HG02642 (cell line): ENCODE measurements around the gene SCGB1D1.
"Not testable (repeated sequence)": the region's sequence is repeated elsewhere in the genome, so short reads cannot be mapped to it uniquely, and the experiment has no call there.

Experiments used
- ATAC-seq: cut with Tn5 transposase; IDR thresholded peaks from one replicate; pipeline ENCODE4 v1.9.1; 2021; ENCODE audit warnings: mild to moderate bottlenecking; ENCODE audit not compliant: unreplicated experiment, poor library complexity

Gene SCGB1D1

GRCh38 chr11:62157603-62158002 is 32.4 kb upstream of the SCGB1D1 start:
- ATAC-seq: no peak

- no peak for ATAC-seq
Observed at GRCh38 chr11:62166371-62166770, 23.6 kb upstream of the SCGB1D1 start.

DNA sequence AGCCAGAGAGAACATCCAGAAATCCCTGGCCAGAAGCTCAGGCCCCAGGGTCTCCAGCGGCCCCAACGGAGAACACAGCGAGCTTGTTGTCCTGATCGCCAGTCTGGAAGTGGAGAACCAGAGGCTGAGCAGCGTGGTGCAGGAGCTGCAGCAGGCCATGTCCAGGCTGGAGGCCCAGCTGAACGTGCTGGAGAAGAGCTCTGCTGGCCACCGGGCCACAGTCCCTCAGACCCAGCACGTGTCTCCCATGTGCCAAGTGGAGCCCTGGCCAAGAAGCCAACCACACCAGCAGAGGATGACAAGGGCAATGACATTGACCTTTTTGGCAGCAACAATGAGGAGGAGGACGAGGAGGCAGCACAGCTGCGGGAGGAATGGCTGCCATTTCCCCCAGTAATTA is 20.6 kb upstream of the SCGB1D1 start:
- no peak for ATAC-seq

GRCh38 chr11:62169935-62170334 is 20.1 kb upstream of the SCGB1D1 start:
- no peak for ATAC-seq

- ATAC-seq: no peak
Observed at GRCh38 chr11:62171261-62171723, 18.7 kb upstream of the SCGB1D1 start.

DNA sequence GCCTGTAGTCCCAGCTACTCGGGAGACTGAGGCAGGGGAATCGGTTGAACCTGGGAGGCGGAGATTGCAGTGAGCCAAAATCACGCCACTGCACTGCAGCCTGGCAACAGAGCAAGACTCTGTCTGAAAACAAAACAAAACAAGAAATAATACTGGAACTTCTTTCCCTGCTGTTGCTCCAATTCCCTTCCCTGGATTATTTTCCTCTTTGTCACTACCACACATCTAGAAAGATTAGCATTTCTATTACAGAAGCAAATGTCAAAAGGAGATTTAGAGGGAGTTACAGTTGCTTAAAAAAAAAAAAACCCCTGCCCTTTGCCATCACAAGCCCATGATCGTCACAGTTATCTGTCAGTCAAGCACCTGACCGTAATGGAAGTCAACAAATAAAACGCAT is 17.7 kb upstream of the SCGB1D1 start:
- ATAC-seq: no peak

DNA sequence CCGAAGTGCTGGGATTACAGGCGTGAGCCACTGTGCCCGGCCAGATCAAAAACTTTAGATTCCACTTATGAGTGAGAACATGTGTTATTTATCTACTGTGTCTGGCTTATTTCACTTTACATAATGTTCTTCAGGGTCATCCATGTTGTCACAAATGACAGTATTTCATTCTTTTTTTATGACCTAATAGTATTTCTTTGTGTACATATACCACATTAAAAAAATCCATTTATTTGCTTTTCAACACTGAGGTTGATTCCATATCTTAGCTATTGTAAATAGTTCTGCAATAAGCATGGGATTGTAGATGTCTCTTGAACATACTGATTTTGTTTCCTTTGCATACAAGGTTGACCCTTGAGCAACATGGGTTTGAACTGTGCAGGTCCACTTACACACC is 13.2 kb upstream of the SCGB1D1 start:
- ATAC-seq: no peak

- no peak for ATAC-seq
Observed at GRCh38 chr11:62179995-62180394, 10.0 kb upstream of the SCGB1D1 start.

GRCh38 chr11:62181097-62181496 is 8.9 kb upstream of the SCGB1D1 start:
- ATAC-seq: no peak

DNA sequence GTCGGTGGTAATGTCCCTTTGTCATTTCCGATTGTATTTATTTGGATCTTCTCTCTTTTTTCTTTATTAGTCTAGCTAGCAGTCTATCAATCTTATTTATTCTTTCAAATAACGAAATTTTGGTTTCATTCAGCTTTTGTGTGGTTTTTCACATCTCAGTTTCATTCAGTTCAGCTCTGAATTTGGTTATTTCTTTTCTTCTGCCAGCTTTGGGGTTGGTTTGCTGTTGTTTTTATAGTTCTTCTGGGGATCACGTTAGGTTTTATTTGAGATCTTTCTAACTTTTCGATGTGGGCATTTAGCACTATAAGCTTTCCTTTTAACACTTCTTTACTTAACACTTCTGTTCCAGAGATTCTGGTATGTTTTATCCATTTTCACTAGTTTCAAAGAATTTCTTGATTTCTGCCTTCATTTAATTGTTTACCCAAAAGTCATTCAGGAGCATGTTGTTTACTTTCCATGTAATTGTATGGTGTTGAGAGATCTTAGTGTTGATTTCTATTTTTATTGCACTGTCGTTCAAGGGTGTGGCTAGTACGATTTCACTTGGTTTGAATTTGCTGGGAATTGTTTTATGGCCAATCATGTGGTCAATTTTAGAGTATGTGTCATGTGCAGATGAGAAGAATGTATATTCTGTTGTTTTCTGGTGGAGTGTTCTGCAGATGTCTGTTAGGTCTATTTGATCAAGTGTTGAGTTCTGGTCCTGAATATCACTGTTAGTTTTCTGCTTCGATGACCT is 7.7 kb upstream of the SCGB1D1 start:
- no peak for ATAC-seq

DNA sequence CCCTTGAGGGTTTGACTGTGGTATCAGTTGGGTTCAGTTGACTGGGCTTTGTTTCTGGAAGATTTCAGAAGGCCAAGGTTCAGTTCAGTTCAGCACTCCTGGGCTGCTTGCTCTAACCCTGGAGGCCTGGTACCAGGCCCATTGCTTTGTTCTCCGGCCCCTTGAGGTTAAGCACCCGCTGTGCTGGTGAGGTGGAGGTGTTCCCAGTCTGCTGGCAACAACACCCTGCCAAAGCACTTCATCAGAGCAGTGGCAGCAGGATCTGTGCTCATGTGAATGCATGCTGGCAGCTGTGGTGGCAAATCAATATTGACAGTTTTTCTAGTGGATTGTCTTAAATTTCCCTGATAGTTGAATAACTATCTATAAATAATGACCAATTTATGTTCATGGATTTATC is 3.8 kb upstream of the SCGB1D1 start:
- ATAC-seq: no peak

- ATAC-seq: no peak
Observed at GRCh38 chr11:62193952-62194351, 3.9 kb downstream of the SCGB1D1 start.

DNA sequence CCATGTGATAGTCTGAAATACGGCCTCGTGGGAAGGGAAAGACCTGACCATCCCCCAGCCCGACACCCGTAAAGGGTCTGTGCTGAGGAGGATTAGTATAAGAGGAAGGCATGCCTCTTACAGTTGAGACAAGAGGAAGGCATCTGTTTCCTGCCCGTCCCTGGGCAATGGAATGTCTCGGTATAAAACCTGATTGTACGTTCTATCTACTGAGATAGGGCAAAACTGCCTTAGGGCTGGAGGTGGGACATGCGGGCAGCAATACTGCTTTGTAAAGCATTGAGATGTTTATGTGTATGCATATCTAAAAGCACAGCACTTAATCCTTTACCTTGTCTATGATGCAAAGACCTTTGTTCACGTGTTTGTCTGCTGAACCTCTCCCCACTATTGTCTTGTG is 5.0 kb downstream of the SCGB1D1 start:
- not testable (repeated sequence) for ATAC-seq

DNA sequence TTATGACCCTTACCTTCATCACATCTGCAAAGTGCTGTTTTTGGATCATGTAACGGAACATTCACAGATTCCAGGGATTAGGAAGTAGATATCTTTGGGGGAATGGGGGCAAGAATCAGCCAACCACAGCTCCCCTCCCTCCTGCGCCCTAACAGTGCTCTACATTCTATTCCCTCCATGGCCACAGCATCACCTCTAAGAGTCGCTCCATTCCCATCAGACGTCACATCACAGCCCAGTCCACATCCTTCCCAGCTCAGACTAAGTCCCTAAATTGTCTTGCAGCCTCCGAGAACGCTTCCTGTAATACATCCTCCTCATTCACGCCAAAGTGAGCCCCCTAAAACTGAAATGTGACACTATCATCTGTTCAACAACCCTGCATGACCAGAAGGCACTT is 5.9 kb downstream of the SCGB1D1 start:
- no peak for ATAC-seq

DNA sequence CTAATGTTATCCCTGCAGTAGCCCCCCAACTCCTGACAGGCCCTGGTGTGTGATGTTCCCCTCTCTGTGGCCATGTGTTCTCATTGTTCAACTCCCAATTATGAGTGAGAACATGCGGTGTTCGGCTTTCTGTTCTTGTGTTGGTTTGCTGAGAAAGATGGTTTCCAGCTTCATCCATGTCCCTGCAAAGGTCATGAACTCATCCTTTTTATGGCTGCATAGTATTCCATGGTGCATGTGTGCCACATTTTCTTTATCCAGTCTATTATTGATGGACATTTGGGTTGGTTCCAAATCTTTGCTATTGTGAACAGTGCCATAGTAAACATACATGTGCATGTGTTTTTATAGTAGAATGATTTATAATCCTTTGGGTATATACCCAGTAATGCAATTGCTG is 7.4 kb downstream of the SCGB1D1 start:
- not testable (repeated sequence) for ATAC-seq

DNA sequence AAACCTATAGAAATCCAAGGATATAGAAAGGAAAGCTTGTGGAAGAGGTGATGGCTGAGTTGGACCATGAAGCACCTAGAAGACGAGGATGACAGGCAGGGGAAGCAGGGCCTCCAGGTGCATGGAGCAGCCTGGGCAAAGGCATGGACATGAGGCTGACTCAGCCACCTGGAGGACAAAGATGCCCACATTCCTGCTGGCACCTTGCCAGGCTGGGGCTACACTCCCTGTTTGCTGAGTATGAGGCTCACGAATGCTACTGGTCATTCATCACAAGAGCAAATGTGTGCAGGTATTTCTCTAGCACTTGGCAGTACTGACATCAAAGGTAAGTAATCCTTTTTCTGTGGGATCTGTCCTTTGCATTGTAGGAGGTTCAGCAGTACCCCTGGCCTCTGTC is 11.4 kb downstream of the SCGB1D1 start:
- ATAC-seq: no peak

- ATAC-seq: no peak
Observed at GRCh38 chr11:62202910-62203309, 12.9 kb downstream of the SCGB1D1 start.

DNA sequence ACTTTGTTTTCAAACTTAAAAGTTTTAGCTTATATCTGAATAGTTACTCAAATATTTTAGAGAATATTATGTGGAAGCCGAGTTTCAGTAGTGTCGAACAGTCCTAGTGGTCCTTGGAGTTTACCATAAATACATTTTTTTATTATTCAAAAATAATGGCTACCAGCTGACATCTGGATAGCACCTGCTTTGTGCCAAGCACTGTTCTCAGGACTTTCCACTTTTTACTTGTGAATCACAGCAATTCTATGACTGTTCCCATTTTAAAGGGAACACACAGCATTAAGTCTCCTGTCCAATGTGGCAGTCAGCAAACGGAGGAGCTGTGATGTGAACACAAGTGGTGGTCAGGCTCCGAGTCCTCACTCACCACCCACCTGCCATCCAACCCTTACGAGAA is 14.4 kb downstream of the SCGB1D1 start:
- ATAC-seq: no peak

- ATAC-seq: no peak
Observed at GRCh38 chr11:62205441-62205840, 15.4 kb downstream of the SCGB1D1 start.

GRCh38 chr11:62206276-62207066 is 16.5 kb downstream of the SCGB1D1 start:
- ATAC-seq: not testable (repeated sequence)

GRCh38 chr11:62208785-62209144 is 18.7 kb downstream of the SCGB1D1 start:
- ATAC-seq: no peak
